Panc1 (cell line): Measurements from ENCODE around the gene CCNQ.
"Not testable (repeated sequence)": the region's sequence is repeated elsewhere in the genome, so short reads cannot be mapped to it uniquely, and the experiment has no call there.

ENCODE experiments used
- CTCF ChIP-seq: fragments of 450-650 bp; IDR thresholded peaks from 2 replicates; pipeline ENCODE4 v1.5.1; 2017; ENCODE audit warnings: mild to moderate bottlenecking
- POLR2AphosphoS5 ChIP-seq: IDR thresholded peaks from 2 replicates; pipeline ENCODE4 v1.6.1; 2012; ENCODE audit warnings: mild to moderate bottlenecking, low read depth, low read length, moderate library complexity
- SIN3A ChIP-seq: IDR thresholded peaks from 2 replicates; pipeline ENCODE4 v1.6.1; 2012; ENCODE audit warnings: low read depth, mild to moderate bottlenecking, low read length, moderate library complexity, borderline replicate concordance; ENCODE audit not compliant: insufficient read depth
- TCF7L2 ChIP-seq: IDR thresholded peaks from 2 replicates; pipeline ENCODE4 v1.6.1; 2011; ENCODE audit warnings: mild to moderate bottlenecking, low read depth, low read length, inconsistent platforms

GRCh38 chrX:153604666-153605380 lies 5.9 kb upstream of the CCNQ start:
- TF ChIP-seq TCF7L2, CTCF, POLR2AphosphoS5, SIN3A: not testable (repeated sequence)
